Fibroblast of pulmonary artery (primary cell): Measurements from ENCODE around the gene PLXDC1.

Source experiments
- DNase-seq: peaks from one replicate; pipeline ENCODE4 v3.0.0-alpha.2; 2010; ENCODE audit warnings: low read depth
- H3K4me3 ChIP-seq: replicated peaks from 2 replicates; pipeline ENCODE4 v1.5.1; 2011; ENCODE audit warnings: low read depth, mild to moderate bottlenecking, control low read depth, low read length, moderate library complexity
- TF ChIP-seq, protein P1 (sequence below): IDR thresholded peaks from 2 replicates; pipeline ENCODE4 v1.5.1; 2011; ENCODE audit warnings: mild to moderate bottlenecking, control low read depth, low read length, inconsistent platforms; ENCODE audit errors: missing control alignments

PLXDC1 gene

DNA sequence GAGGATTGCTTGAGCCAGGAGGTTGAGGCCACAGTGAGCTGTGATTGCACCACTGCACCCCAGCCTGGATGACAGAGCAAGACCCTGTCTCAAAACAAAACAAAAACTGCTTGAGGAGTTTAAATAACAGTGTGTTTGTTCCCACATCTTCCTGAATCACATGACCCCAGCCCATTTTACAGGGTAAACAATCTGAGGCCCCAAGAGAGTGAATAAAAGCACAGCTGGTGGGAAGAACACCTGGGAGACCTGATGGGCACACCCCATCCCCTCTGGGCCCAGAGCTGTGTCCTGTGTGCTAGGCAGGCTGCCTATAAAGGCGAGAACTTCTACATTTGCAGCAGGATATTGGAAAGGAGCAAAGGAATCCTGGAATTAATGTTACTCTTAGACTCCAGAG is 69.6 kb downstream of the PLXDC1 start:
- DNase-seq, result no peak
- no peak overlapping the region for H3K4me3 ChIP-seq
- TF ChIP-seq, protein P1, sequence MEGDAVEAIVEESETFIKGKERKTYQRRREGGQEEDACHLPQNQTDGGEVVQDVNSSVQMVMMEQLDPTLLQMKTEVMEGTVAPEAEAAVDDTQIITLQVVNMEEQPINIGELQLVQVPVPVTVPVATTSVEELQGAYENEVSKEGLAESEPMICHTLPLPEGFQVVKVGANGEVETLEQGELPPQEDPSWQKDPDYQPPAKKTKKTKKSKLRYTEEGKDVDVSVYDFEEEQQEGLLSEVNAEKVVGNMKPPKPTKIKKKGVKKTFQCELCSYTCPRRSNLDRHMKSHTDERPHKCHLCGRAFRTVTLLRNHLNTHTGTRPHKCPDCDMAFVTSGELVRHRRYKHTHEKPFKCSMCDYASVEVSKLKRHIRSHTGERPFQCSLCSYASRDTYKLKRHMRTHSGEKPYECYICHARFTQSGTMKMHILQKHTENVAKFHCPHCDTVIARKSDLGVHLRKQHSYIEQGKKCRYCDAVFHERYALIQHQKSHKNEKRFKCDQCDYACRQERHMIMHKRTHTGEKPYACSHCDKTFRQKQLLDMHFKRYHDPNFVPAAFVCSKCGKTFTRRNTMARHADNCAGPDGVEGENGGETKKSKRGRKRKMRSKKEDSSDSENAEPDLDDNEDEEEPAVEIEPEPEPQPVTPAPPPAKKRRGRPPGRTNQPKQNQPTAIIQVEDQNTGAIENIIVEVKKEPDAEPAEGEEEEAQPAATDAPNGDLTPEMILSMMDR, result no peak

DNA sequence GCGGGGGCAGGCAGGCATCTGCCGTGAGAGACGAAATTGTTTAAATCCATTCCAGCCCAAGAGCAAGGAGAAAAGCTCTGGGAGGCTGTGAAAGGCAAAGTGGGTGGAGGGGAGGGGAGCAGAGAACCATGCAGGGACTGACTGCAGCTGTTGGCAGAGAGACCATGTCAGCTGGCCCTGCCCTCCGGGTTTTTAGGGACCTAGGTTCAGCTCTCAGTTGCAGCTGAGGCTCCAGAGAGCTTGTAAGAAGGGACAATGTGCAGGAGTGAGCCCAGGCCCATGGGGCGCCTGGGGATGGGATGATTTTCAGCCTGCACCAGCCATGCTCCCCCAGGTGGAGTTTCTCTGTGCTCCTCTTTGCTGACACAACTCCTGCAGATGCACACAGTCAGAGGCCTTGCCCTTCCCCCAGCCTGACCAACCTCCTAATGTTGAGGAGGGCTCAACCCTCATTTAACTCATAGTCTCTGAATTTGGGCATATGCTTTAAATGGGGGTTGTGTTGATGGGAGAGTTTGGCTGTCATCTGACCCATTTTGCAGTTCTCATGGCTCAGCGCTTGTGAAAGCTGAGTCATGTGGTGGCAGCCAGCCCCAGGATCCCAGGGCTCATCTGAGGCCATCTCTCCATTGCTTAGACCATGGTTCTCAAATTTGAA is 70.9 kb downstream of the PLXDC1 start:
- peak; percentile 45 for DNase-seq
- no peak overlapping the region for H3K4me3 ChIP-seq
- TF ChIP-seq, protein P1, result no peak

DNA sequence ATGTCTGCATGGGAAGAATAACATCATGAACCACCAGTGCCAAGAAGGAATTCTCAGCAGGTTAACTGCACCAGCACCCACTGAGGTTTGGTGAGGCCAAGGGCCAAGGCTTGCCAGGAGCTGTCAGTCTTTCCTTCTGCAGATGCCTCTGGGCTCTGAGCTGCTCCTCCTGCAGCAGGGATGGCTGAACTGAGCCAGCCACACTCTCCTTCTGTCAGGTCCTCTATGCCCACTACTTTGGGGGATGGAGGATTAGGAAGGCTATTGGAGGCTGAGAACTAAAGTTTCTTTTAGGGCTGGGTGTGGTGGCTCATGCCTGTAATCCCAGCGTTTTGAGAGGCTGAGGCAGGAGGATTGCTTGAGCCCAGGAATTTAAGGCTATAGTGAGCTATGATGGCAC is 71.6 kb downstream of the PLXDC1 start:
- H3K4me3 ChIP-seq, result no peak overlapping the region
- TF ChIP-seq, protein P1, result no peak
- DNase-seq, result no peak

DNA sequence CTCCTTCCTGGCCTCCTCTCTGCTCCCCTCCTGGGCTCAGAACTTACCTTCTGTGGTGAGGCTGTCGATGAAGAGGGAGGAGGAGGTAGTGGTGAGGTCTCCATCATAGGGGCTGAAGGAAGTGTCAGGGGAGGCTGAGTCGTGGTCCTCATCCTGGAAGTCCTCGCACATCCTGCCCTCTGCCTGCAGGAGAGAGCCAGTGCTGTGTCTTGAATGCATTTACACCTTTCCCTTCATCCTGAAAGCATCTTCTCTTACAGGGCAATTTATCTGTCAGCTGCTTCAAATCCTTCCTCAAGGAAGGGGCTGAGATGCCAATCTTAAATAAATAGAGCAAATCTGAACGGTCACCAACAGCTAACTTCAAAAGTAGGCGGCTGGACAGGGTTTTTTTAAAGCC is 73.6 kb downstream of the PLXDC1 start:
- no peak overlapping the region for H3K4me3 ChIP-seq
- DNase-seq, result no peak
- TF ChIP-seq, protein P1, result peak; percentile 19

DNA sequence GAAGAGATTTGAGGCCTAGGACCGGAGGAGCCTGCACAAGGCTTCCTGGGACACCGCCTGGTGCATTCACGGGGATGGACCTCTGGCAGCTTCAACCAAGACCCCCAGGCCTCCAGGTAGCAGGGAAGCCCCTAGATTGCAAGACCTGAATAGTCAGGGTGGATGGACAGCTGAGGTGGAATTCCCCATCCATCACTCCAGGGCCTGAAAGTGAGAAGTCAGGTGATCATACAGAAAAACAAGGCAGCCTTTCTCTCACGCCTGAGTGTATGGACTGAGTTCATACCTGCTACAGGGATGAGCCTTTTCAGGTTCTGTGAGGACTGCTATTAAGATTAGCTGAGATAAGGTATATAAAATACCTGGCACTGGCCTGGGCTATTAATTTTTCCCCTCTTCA is 74.2 kb downstream of the PLXDC1 start:
- TF ChIP-seq, protein P1, result no peak
- DNase-seq, result no peak
- no peak overlapping the region for H3K4me3 ChIP-seq

DNA sequence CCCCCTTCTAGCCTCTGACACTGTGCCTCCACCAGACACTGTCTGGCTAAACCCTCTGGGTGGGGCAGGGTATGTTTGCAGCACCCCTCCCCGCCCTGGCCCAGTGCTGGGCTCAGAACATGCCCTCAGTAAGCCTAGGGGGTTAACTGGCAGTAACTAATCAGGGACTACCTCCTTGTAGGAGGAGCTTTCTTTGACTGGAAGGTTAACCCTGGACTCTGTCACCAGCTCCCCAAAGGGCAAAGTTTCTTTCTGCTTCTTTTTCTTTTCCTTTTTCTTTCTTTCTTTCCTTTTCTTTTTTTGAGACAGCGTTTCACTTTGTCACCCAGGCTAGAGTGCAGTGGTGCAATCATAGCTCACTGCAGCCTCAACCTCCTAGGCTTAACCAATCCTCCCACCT is 76.8 kb downstream of the PLXDC1 start:
- TF ChIP-seq, protein P1, result no peak
- H3K4me3 ChIP-seq, result no peak overlapping the region
- no peak for DNase-seq

DNA sequence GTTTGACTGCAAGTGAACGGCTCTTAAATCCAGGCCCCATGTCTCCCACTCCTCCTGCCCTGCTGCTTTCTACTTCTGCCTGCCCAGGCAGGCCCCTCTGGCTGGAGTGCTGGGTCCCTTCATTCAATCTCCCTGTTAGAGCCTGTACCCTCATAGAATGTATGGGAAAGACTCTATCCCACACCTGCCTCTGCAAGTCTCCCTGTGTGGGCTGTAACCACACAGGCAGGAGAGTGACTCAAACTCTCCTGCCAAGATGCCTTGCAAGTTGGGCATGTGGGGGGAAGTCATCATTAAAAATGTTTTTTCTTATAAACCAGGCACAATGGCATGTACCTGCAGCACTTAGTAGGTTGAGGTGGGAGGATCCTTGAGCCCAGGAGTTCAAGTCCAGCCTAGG is 77.5 kb downstream of the PLXDC1 start:
- H3K4me3 ChIP-seq, result no peak overlapping the region
- DNase-seq, result no peak
- TF ChIP-seq, protein P1, result no peak
